T-cell (primary cell): Measurements from ENCODE around the gene BCOR. TPM values are rescaled to one million over a fixed set of nuclear protein-coding genes. Genes with fewer than 3 reads are reported as not detected.

ENCODE experiments used
- ATAC-seq, 4 experiments: fragments of 200-7000 bp in 3 of 4; fragments of 150-1000 bp in 1 of 4; cut with Tn5 transposase; replicated peaks in 1 of 4; 1 replicate in 3 of 4; 2 replicates in 1 of 4; pipeline ENCODE4 v1.10.0; 2021; ENCODE audit warnings: moderate library complexity in 3 of 4, mild to moderate bottlenecking in 2 of 4, moderate number of reproducible peaks in 1 of 4
- CTCF ChIA-PET, 2 donors: fragments of 300-600 bp; sonication (Branson Sonifier 250); formaldehyde crosslinking; loops; one replicate each; lab custom pipeline; 2022; ENCODE audit warnings: antibody characterized with exemption in 2 of 2; lab: Charles Lee
- POLR2A ChIA-PET, 2 donors: fragments of 300-600 bp; sonication (Branson Sonifier 250); formaldehyde crosslinking; loops; one replicate each; lab custom pipeline; 2022; ENCODE audit warnings: antibody characterized with exemption in 2 of 2; lab: Charles Lee
- DNase-seq, 35 experiments: peaks; one replicate each; pipeline versions ENCODE4 v3.0.0 to v3.0.0-alpha.2; 2013 to 2023
- H3K27ac ChIP-seq: one replicate; pipeline ENCODE4 v1.5.1; 2013; ENCODE audit warnings: low read length
- H3K27me3 ChIP-seq, 2 experiments: replicated peaks in 1 of 2; 1 replicate in 1 of 2; 2 replicates in 1 of 2; pipeline versions ENCODE4 v1.6.1 to v1.7.0; 2013; ENCODE audit warnings: low read length in 1 of 2, mixed read lengths in 1 of 2; ENCODE audit not compliant: control insufficient read depth in 2 of 2, insufficient read depth in 2 of 2; ENCODE audit errors: extremely low read depth in 1 of 2
- H3K36me3 ChIP-seq, 2 donors: 1 replicate in 1 of 2; 2 replicates in 1 of 2; pipeline versions ENCODE4 v1.6.1 to v1.7.0; 2013; ENCODE audit warnings: low read length in 1 of 2; ENCODE audit not compliant: control insufficient read depth in 2 of 2, insufficient read depth in 1 of 2; ENCODE audit errors: extremely low read depth in 1 of 2
- H3K4me1 ChIP-seq, 2 experiments: 1 replicate in 1 of 2; 2 replicates in 1 of 2; pipeline versions ENCODE4 v1.6.1 to v1.7.0; 2013; ENCODE audit warnings: low read length in 2 of 2, mixed read lengths in 1 of 2; ENCODE audit not compliant: insufficient read depth in 2 of 2, control insufficient read depth in 1 of 2; ENCODE audit errors: extremely low read depth in 1 of 2
- H3K4me3 ChIP-seq, 2 donors: 1 replicate in 1 of 2; 2 replicates in 1 of 2; pipeline versions ENCODE4 v1.5.1 to v1.7.0; 2013; ENCODE audit warnings: mild to moderate bottlenecking in 2 of 2, low read length in 1 of 2, moderate library complexity in 1 of 2; ENCODE audit not compliant: control insufficient read depth in 1 of 2; ENCODE audit errors: extremely low read depth in 1 of 2
- H3K9me3 ChIP-seq: 2 replicates; pipeline ENCODE4 v1.7.0; 2013
- H3K27ac Mint-ChIP-seq, 2 donors: one replicate each; pipeline ENCODE4 v1.8.0; 2020 to 2021; ENCODE audit warnings: mild to moderate bottlenecking in 2 of 2, mixed read lengths in 2 of 2
- H3K27me3 Mint-ChIP-seq, 2 donors: one replicate each; pipeline ENCODE4 v1.8.0; 2021 to 2022; ENCODE audit warnings: mixed read lengths in 2 of 2
- H3K36me3 Mint-ChIP-seq: one replicate; pipeline ENCODE4 v1.8.0; 2021; ENCODE audit warnings: mixed read lengths
- H3K4me1 Mint-ChIP-seq, 3 donors: one replicate each; pipeline ENCODE4 v1.8.0; 2020 to 2022; ENCODE audit warnings: mixed read lengths in 3 of 3, mild to moderate bottlenecking in 1 of 3
- H3K4me3 Mint-ChIP-seq, 3 donors: one replicate each; pipeline ENCODE4 v1.8.0; 2020 to 2022; ENCODE audit warnings: mild to moderate bottlenecking in 3 of 3, mixed read lengths in 3 of 3, moderate library complexity in 3 of 3
- H3K9me3 Mint-ChIP-seq, 3 donors: one replicate each; pipeline ENCODE4 v1.8.0; 2020 to 2022; ENCODE audit warnings: mixed read lengths in 3 of 3
- WGBS: methylation state at CpG from one replicate; pipeline ENCODE4 v1.1.5; 2013; ENCODE audit warnings: missing lambda C conversion rate; ENCODE audit not compliant: insufficient coverage; 5-methylcytosine and 5-hydroxymethylcytosine counted together
- total RNA-seq, 35 experiments: library from RNA in 6 of 35; stranded (reverse) in 6 of 35; fragments of 120-200 nt in 1 of 35; gene quantifications; one replicate each; pipeline versions ENCODE4 v1.2.1 to v1.2.4 and lab custom pipeline; 2013 to 2026

Gene BCOR
- total RNA-seq, 5 donors from 2014 or later (not counting 1 experiment from before 2014, with no cell fraction given), result 24.4 to 49.2 (median 42.2) TPM

DNA sequence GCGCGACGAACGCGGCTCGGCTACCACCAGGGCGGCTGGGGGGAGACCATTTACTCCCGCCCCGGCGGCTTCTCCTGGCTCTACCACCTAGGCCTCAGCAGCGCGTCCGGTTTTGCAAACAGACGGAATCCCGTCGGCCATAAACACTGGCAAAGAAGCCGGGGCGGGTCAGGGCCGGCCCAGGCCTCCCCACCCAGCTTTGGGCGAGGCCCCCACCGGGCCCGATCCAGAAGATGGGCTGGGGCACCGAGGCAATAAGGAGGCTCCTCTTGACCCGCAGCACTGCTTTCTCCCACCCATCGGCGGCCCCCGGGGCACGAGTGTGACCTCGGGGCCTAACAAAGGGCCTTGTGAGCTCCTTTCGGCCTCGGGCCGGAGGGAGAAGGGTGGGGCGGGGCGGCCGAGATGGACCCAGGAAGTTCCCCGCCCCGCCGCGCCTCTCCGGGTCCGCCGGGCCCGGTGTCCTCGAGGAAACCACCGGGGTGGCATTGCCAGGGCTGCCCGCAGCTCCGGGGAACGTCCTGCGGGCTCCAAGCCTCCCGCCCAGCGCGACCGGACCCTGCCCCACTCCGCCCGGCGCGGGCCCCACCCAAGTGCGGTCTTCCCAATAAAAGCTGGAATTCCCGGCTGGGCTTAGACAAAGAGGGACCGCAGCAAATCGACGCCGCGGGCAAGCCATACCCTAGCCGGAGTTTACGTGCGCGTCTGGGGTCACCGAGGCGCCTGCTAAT lies 5.9 kb downstream of the BCOR start:
- DNase-seq (no peak), ATAC-seq (no peak)
- H3K27me3 Mint-ChIP-seq, result peaks cover 0 to 24% of the 10 kb centered on the region in 2 donors
- CTCF ChIA-PET, result no interaction called here
- H3K4me3 Mint-ChIP-seq, result peak overlapping the region in 1 of 3 donors; percentile 95
- H3K27me3 ChIP-seq, result no peaks in the 10 kb centered on the region
- H3K4me1 Mint-ChIP-seq, result peaks cover 56 to 68% (median 57%) of the 10 kb centered on the region in 3 donors
- H3K36me3 Mint-ChIP-seq, result no peaks in the 10 kb centered on the region
- no peak overlapping the region for H3K27ac ChIP-seq
- H3K9me3 Mint-ChIP-seq, result no peaks in the 10 kb centered on the region
- POLR2A ChIA-PET, result interaction anchor here (0.6 to 0.8 kb wide), 2 partner anchors 9 to 12 kb away, joined by 3 to 4 read pairs; no protein-coding TSS in a partner anchor
- H3K4me3 ChIP-seq, result no peak overlapping the region
- no peaks in the 10 kb centered on the region for H3K9me3 ChIP-seq
- H3K36me3 ChIP-seq, result no peaks in the 10 kb centered on the region
- peaks cover 8 to 61% of the 10 kb centered on the region in 2 experiments for H3K4me1 ChIP-seq
- no peak overlapping the region for H3K27ac Mint-ChIP-seq
- WGBS, result 92% methylated on average over 31 of the region's 70 CpGs

DNA sequence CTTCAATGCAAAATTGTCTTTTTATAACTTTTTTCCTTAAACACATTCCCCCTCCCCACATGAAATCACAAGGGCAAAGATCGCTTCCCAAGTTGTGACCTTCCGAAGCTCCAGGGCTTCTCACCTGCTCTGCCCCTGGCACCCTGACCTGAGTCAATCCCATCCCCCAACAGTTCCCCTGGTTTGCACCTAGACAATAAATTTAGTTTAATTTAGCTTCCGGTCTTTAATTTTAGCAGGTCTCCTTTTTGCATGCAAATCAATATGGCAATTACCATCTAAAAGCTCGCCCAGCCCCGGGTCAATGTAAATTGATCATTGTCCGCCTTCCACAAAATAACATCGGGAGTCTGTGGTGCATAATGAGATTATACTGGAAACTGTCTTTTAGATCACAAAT lies 6.8 kb downstream of the BCOR start:
- ChIA-PET POLR2A (interaction anchor here in 1 of 2 donors (0.8 kb wide), 1 partner anchor 13 kb away, joined by 4 read pairs; no protein-coding TSS in a partner anchor), CTCF (no interaction called here)
- no peaks in the 10 kb centered on the region for H3K9me3 ChIP-seq
- H3K4me1 Mint-ChIP-seq, result peaks cover 64 to 77% (median 65%) of the 10 kb centered on the region in 3 donors
- no peaks in the 10 kb centered on the region for H3K36me3 Mint-ChIP-seq
- peak overlapping the region; percentile 65 to 77 (median 70) for H3K4me3 Mint-ChIP-seq
- ATAC-seq, result no peak
- H3K4me1 ChIP-seq, result peaks cover 8 to 70% of the 10 kb centered on the region in 2 experiments
- no peak for DNase-seq
- no peak overlapping the region for H3K27ac Mint-ChIP-seq
- H3K27me3 Mint-ChIP-seq, result peaks cover 0 to 28% of the 10 kb centered on the region in 2 donors
- H3K36me3 ChIP-seq, result no peaks in the 10 kb centered on the region
- H3K27ac ChIP-seq, result no peak overlapping the region
- H3K27me3 ChIP-seq, result no peaks in the 10 kb centered on the region
- H3K4me3 ChIP-seq, result no peak overlapping the region
- no CpG with 5 or more reads among the region's 7 CpGs for WGBS
- H3K9me3 Mint-ChIP-seq, result no peaks in the 10 kb centered on the region

DNA sequence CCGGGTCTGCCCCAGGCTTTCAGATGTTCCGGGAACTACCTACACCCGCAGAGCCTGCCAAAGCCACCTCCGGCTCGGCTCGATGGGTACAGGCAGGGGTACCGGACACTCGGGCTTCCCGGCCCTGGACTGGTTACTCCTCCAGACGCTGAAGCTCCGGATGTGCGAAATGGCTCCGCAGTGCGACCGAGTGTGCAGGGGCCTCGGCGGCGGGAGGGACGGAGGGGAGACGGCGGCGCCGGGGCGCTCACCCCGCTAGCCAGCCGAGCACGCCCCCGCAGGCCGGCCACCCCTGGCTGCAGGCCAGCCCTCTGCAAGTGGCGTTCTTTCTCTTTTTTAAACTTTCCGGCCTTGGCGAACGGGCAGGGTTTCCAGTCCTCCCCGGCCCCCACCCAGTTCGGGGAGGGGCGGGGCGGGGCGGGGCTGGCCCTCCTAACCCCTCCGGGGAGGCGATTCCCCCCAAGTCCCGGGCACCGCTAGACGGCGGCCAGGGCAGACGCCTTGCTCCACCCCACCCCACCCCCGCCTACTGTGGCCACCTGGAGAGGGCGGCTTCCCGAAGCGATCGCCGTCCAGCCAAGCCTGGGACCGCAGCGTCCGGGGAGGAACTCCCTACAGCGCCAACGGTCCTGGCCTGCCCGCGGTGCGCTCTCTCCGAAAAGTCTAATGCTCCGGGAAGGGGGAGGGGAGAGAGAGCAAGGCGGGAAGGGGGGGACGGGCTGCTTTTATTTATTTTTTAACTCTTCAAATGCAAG lies 7.5 kb downstream of the BCOR start:
- ChIA-PET CTCF (no interaction called here), POLR2A (no interaction called here)
- peak in 1 of 35 experiments; percentile 31 for DNase-seq

DNA sequence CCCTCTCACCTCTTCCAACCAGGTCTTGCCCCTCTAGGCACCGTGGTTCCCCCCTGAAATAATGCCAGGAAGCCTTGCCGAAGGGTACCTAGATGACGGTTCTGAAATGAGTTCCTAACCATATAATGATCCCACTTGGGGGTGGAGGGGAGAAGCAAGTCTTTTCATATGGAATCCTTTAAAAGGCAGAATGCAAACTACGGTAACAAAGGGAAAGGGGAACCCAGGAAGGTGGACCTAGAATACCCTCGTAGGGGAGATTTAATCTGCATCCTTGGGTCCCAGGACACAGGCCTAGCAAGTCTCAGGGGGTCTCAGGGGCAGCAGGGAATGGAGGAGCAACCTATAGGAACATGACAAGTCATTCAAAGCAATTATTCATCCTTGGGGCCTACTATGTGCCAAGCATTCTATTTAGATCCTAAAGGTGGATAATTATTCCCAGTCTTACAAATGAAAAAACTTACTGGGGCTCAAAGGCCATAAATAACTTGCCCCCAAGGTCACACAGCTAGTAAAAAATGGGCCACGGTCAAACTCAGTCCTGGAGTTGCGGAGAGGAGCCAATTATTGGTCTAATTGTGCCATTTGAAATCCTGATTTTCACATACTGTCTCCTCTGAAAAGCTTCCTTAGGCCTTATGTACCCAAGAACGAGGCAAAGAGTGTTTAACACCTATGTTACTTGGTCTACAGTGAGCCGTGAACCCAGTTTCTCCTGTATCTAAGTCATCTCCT lies 8.8 kb downstream of the BCOR start:
- no peaks in the 10 kb centered on the region for H3K36me3 Mint-ChIP-seq
- Histone ChIP-seq H3K4me1 (peaks cover 8 to 81% of the 10 kb centered on the region in 2 experiments), H3K27me3 (no peaks in the 10 kb centered on the region), H3K9me3 (no peaks in the 10 kb centered on the region), H3K36me3 (no peaks in the 10 kb centered on the region), H3K4me3 (no peak overlapping the region), H3K27ac (no peak overlapping the region)
- CTCF ChIA-PET, result interaction anchor here in 1 of 2 donors (0.6 kb wide), 1 partner anchor 70 kb away, joined by 7 read pairs; no protein-coding TSS in a partner anchor
- no peaks in the 10 kb centered on the region for H3K9me3 Mint-ChIP-seq
- ATAC-seq (no peak), DNase-seq (no peak)
- POLR2A ChIA-PET, result interaction anchor here in 1 of 2 donors (1.1 kb wide), 1 partner anchor 77 kb away, joined by 7 read pairs; no protein-coding TSS in a partner anchor
- H3K4me3 Mint-ChIP-seq, result peak overlapping the region; percentile 39 to 77 (median 55)
- H3K4me1 Mint-ChIP-seq, result peaks cover 77 to 80% (median 80%) of the 10 kb centered on the region in 3 donors
- 53% methylated on average over 2 of the region's 9 CpGs for WGBS
- H3K27me3 Mint-ChIP-seq, result peaks cover 0 to 32% of the 10 kb centered on the region in 2 donors
- H3K27ac Mint-ChIP-seq, result peak overlapping the region in 1 of 2 donors; percentile 55

More for the DNA sequence above, 7.5 kb downstream of the BCOR start:
- Mint-ChIP-seq H3K4me3 (peak overlapping the region; percentile 65 to 77 (median 70)), H3K27ac (no peak overlapping the region), H3K27me3 (peaks cover 0 to 28% of the 10 kb centered on the region in 2 donors), H3K9me3 (no peaks in the 10 kb centered on the region), H3K36me3 (no peaks in the 10 kb centered on the region), H3K4me1 (peaks cover 69 to 74% (median 70%) of the 10 kb centered on the region in 3 donors)
- WGBS, result 34% methylated on average over 15 of the region's 63 CpGs
- peak in 2 of 4 experiments; percentile 10 to 27 for ATAC-seq
- peak overlapping the region; percentile 20 to 31 for H3K4me3 ChIP-seq
- no peaks in the 10 kb centered on the region for H3K36me3 ChIP-seq
- no peaks in the 10 kb centered on the region for H3K9me3 ChIP-seq
- H3K27ac ChIP-seq, result no peak overlapping the region
- H3K27me3 ChIP-seq, result no peaks in the 10 kb centered on the region
- H3K4me1 ChIP-seq, result peaks cover 8 to 77% of the 10 kb centered on the region in 2 experiments

DNA sequence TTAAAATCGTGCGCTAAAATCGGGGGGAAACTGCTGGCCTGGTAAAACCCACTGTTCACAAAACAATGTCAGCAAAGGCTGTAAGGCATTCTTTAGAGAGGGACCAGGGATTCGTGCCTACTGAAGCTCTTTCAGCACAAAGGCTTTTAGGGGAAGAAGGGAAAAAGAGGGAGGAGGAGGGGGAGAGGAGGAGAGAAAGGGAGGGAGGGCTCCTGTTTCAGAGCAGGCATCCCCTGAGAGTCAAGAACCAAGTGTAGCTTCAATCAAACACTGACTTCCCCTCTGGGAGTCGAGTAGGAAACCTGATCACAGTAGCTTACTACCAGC lies 9.5 kb downstream of the BCOR start:
- Histone ChIP-seq H3K36me3 (no peaks in the 10 kb centered on the region), H3K4me1 (peaks cover 6 to 82% of the 10 kb centered on the region in 2 experiments), H3K4me3 (no peak overlapping the region), H3K27me3 (no peaks in the 10 kb centered on the region), H3K9me3 (no peaks in the 10 kb centered on the region), H3K27ac (no peak overlapping the region)
- no CpG with 5 or more reads among the region's 5 CpGs for WGBS
- no peak for DNase-seq
- H3K4me1 Mint-ChIP-seq, result peaks cover 71 to 75% (median 75%) of the 10 kb centered on the region in 3 donors
- no peak for ATAC-seq
- H3K27ac Mint-ChIP-seq, result peak overlapping the region in 1 of 2 donors; percentile 55
- ChIA-PET POLR2A (interaction anchor here in 1 of 2 donors (1.1 kb wide), 1 partner anchor 78 kb away, joined by 7 read pairs; no protein-coding TSS in a partner anchor), CTCF (interaction anchor here in 1 of 2 donors (0.6 kb wide), 1 partner anchor 23 kb away, joined by 4 read pairs; no protein-coding TSS in a partner anchor)
- no peaks in the 10 kb centered on the region for H3K36me3 Mint-ChIP-seq
- H3K4me3 Mint-ChIP-seq, result peak overlapping the region in 1 of 3 donors; percentile 44
- no peaks in the 10 kb centered on the region for H3K9me3 Mint-ChIP-seq
- H3K27me3 Mint-ChIP-seq, result peaks cover 0 to 32% of the 10 kb centered on the region in 2 donors
